ENCODE results near the gene TMEM183A.
A peak's percentile ranks its signal among the peaks of the same experiment; 100 is the strongest.
"Not testable (repeated sequence)": the region's sequence is repeated elsewhere in the genome, so short reads cannot be mapped to it uniquely, and the experiment has no call there.

TMEM183A gene

GRCh38 chr1:202987922-202988583 lies 19.1 kb upstream of the TMEM183A start:
- no peak for DNase-seq

DNA sequence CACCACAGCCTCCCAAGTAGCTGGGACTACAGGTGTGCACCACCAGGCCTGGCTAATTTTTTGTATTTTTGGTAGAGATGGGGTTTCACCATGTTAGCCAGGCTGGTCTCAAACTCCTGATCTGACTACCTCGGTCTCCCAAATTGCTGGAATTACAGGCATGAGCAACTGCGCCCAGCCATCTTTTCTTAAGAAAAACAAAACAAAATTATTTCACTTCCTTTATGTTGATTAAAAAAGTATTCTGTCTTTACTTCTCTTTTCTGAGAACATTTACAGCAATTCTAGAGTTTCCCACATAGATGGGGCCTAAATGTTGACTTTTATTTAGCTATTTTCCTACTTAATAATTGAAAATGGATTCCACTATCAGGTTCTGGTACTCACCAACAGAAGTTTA lies 17.3 kb upstream of the TMEM183A start:
- no peak for DNase-seq

- DNase-seq = no peak
Observed at GRCh38 chr1:202991112-202991511, 16.1 kb upstream of the TMEM183A start.

DNA sequence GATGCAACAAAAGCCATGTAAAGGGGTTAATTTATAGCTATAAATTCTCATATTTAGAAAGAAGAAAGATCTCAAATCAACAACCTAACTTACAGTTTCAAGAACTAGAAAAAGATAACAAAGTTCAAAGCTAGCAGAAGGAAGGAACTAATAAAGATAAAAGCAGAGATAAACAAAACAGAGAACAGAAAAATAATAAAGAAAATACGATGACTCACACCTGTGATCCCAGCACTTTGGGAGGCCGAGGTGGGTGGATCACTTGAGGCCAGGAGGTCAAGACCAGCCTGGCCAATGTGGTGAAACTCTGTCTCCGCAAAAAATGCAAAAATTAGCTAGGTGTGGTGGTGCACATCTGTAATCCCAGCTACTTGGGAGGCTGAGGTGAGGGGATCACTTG lies 12.4 kb upstream of the TMEM183A start:
- no peak for DNase-seq

DNA sequence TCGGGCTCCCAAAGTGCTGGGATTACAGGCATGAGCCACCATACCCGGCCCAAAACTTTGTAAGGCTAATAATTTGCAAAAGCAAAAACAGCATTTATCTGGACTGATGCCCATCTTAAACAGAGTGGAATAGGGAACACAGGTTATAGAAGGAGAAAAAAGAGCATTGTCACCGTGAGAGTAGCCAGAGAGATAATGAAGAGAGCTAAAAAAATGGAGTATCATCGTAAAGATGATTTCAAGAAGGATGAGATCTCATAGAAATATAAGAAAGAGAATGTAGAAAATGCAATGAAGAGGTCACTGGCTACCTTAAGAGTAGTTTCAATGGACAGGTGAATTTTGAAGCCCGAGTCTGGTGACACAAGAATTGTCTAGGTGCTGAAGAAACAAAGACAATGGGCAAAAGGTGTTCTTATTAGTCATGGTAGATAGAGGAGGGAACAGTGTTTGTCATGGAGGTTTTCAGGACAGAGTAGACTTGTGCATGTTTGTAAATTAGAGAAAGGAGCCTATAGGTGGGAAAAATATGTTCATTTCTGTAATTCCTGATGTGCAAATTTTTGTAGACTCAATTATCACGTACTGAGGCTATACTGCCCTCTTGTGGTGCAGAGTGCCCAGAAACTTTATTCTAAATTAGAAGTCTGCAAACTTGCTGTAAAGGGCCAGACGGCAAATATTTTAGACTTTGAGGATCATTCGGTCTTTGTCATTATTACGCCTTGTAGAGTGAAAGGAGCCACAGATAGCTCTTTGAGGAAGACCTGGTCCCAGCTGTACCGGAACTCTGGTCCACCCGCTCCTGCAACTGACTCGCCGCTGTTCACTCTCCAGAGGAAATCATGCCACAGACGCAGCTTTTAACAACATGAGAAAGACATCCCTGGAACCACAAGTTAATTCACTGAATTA lies 8.1 kb upstream of the TMEM183A start:
- DNase-seq = peak; percentile 40

GRCh38 chr1:203000217-203000944 lies 6.8 kb upstream of the TMEM183A start:
- DNase-seq = no peak

- no peak for DNase-seq
Observed at GRCh38 chr1:203001986-203002385, 5.2 kb upstream of the TMEM183A start.

DNA sequence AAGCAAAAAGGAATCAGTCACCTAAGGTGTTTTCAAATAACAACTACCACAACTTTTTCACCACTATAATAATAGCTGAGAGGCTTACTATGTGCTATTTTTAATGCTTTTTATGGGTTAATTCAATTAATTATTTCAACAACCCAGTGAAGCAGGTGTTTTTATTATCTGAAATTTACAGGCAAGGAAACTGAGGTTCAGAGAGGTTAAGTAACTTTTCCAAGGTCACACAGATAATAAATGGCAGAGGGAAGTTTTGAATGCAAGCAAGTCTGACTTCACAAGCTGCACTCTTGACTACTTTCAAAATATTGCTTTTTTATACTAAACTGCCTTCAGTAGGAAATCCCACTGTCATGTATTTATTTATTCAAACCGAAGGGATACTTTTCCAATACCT lies 4.2 kb upstream of the TMEM183A start:
- no peak for DNase-seq

DNA sequence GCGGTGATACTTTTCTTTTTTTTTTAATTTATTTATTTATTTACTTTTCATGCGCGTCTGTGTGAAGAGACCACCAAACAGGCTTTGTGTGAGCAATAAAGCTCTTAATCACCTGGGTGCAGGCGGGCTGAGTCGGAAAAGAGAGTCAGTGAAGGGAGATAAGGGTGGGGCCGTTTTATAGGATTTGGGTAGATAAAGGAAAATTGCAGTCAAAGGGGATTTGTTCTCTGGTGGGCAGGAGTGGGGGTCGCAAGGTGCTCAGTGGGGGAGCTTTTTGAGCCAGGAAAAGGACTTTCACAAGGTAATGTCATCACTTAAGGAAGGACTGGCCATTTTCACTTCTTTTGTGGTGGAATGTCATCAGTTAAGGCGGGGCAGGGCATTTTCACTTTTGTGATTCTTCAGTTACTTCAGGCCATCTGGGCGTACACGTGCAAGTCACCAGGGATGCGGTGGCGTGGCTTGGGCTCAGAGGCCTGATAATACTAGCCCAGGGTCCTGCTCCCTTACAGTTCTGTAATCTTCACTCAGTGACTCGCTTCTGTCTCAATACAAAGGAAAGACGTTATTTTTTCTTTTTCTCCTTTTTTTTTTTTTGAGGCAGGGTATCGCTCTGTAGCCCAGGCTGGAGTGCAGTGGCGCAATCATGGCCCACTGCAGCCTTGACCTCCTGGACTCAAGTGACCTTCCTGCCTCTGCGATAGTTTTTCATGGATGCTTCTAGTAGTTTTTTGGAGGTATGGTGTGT lies 1.6 kb upstream of the TMEM183A start:
- not testable (repeated sequence) for DNase-seq

GRCh38 chr1:203009185-203009584 lies 2.0 kb downstream of the TMEM183A start:
- no peak for DNase-seq

DNA sequence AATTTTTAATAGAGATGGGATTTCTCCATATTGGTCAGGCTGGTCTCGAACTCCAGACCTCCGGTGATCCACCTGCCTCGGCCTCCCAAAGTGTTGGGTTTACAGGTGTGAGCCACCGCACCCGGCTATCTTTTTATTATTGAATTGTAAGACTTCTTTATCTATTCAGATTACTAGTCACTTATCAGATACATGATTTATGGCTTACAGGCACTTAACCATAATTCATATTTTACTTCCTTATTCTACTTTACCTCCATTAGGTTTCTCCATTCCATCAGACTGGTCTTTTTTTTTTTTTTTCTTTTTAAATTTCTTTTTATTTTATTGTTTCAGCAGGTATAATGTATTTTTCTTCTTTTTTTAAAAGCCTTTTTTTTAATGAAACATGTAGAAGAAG lies 4.4 kb downstream of the TMEM183A start:
- DNase-seq = no peak

GRCh38 chr1:203017061-203017460 lies 9.9 kb downstream of the TMEM183A start:
- DNase-seq = no peak

- no peak for DNase-seq
Observed at GRCh38 chr1:203017692-203018091, 10.5 kb downstream of the TMEM183A start.

DNA sequence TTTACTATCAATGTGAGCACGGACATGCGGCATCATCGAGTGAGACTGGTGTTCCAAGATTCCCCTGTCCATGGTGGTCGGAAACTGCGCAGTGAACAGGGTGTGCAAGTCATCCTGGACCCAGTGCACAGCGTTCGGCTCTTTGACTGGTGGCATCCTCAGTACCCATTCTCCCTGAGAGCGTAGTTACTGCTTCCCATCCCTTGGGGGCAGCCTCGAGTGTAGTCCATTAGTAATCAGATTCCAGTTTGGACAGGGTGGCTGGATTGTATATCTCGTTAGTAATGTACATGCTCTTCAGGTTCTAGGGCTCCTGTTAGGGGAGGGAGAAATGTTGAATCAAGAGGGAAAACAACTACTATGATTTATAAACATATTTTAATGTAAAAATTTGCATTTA lies 15.7 kb downstream of the TMEM183A start:
- DNase-seq = not testable (repeated sequence)

GRCh38 chr1:203025686-203026030 lies 18.5 kb downstream of the TMEM183A start:
- DNase-seq = no peak

GRCh38 chr1:203026031-203026665 lies 19.0 kb downstream of the TMEM183A start, which contains the start of gene PPFIA4:
PPFIA4 (plus strand) TSS chr1:203026491; CDS start chr1:203039009, 12,518 bp downstream.
- DNase-seq = peak; percentile 90

- DNase-seq = no peak
Observed at GRCh38 chr1:203026666-203027663, 19.8 kb downstream of the TMEM183A start.

GRCh38 chr1:203028067-203028783 lies 21.1 kb downstream of the TMEM183A start:
- no peak for DNase-seq

- DNase-seq = peak; percentile 16
Observed at GRCh38 chr1:203028784-203029553, 21.8 kb downstream of the TMEM183A start.
